Ammon's horn (tissue), 1 donor: ENCODE results near the gene SPTBN2.
A peak's percentile ranks its signal among the peaks of the same experiment; 100 is the strongest.

Source experiments
- DNase-seq: peaks from one replicate; pipeline ENCODE4 v3.0.0-alpha.2; 2016; ENCODE audit warnings: low spot score

SPTBN2 gene

DNA sequence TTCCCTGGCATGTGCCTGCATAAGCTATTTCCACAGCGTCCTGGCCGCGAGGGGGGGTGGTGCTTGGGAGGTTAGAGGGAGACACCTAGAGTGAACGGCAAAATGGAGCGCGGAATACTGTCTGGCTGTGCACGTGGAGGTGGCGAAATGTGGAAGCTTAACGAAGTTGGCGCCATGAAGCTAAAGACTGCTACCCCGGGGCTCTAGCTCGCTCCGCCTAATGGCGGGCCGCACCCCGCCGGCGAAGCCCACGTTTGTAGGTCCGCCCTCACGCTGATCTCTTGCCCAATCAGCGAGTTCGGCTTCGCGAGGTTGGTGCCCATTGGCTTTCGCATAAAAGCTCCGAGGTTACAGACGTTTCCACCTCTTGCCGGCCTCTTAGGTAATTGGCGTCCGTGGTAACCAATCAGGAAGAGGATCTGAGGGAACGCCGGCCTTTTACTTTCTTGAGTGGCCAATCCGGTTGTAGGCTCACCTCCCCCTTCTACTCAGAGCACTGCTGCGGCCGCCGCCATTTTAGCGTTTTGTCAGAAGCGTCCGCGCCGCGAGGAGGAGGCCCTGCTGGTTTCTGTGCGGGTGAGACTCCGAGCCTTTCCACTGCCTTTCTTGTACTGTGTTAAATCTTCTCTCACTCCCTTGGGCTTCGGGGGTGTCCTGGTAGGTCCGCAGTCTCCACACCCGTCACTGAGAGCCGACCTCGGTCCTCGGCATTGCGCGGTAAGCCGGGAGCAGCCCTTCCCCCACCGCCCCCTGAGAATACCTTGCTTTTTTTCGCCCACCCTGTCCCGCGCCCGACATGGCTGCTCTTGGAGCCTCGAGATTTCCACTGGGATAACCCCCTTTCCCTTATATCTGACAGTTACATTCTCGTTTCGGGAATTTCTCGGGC, 90.6 kb downstream of the SPTBN2 start, which contains the start of gene RBM4:
Gene RBM4, plus strand, starts transcription at position 527 of the 889 bp plus-strand sequence. CDS start 1,009 bp downstream, outside the sequence.
- peak; percentile 100 for DNase-seq

GRCh38 chr11:66637557-66638176, 91.3 kb downstream of the SPTBN2 start:
- DNase-seq, result no peak

- DNase-seq, result no peak
These were observed 92.6 kb downstream of the SPTBN2 start for GRCh38 chr11:66636411-66636810.
